Coronary artery (tissue), 2 donors: ENCODE results near the gene CORO6.

Experiments used
- DNase-seq: peaks from one replicate; pipeline ENCODE4 v3.0.0-alpha.2; 2017; ENCODE audit warnings: low spot score
- H3K27ac ChIP-seq, 2 donors: fragments of 200-600 bp; sonication (generic); one replicate each; pipeline ENCODE4 v1.5.1; 2016 to 2019
- H3K4me3 ChIP-seq: fragments of 200-600 bp; sonication (generic); 2 replicates; pipeline ENCODE4 v1.5.1; 2016; ENCODE audit warnings: mild to moderate bottlenecking, moderate library complexity
- CTCF ChIP-seq: fragments of 200-600 bp; sonication (generic); IDR thresholded peaks from one replicate; pipeline ENCODE4 v1.5.1; 2019; ENCODE audit warnings: antibody characterized with exemption

Gene CORO6

GRCh38 chr17:29568331-29569244 is 54.1 kb downstream of the CORO6 start, which contains the start of gene TP53I13:
Gene TP53I13 (plus strand): TSS chr17:29568701. CDS start chr17:29568759, 58 bp downstream.
- DNase-seq = peak; percentile 83
- Histone ChIP-seq H3K27ac (peak within 1 kb of the TSS; percentile 57 to 98), H3K4me3 (peak within 1 kb of the TSS; percentile 91)
- TF ChIP-seq CTCF = no peak

- DNase-seq = peak; percentile 87
Measured at GRCh38 chr17:29567554-29568330, 55.0 kb downstream of the CORO6 start.

GRCh38 chr17:29567304-29567553 is 55.5 kb downstream of the CORO6 start:
- peak overlapping the region; percentile 91 for H3K4me3 ChIP-seq
- peak overlapping the region; percentile 51 to 98 for H3K27ac ChIP-seq
- TF ChIP-seq CTCF = no peak
- DNase-seq = no peak

More at GRCh38 chr17:29567554-29568330, 55.0 kb downstream of the CORO6 start:
- Histone ChIP-seq H3K27ac (peak overlapping the region; percentile 51 to 98), H3K4me3 (peak overlapping the region; percentile 91)
- peak; percentile 31 for TF ChIP-seq CTCF

- Histone ChIP-seq H3K27ac (peak within 1 kb of the TSS; percentile 51 to 98), H3K4me3 (peak within 1 kb of the TSS; percentile 91)
- DNase-seq = peak; percentile 84
- TF ChIP-seq CTCF = no peak
Measured at GRCh38 chr17:29566473-29567303, 56.0 kb downstream of the CORO6 start, which contains the start of gene ABHD15. Gene ABHD15 (minus strand): TSS chr17:29567037. CDS start chr17:29566966, 71 bp downstream.

GRCh38 chr17:29565643-29566472 is 56.9 kb downstream of the CORO6 start:
- DNase-seq = peak; percentile 74
- peak overlapping the region; percentile 3 to 98 for H3K27ac ChIP-seq
- H3K4me3 ChIP-seq = peak overlapping the region; percentile 91
- no peak for TF ChIP-seq CTCF
